Measurements from ENCODE around the gene CSF3R. TPM values are rescaled to one million over a fixed set of nuclear protein-coding genes. Genes with fewer than 3 reads are reported as not detected.
A peak's percentile ranks its signal among the peaks of the same experiment; 100 is the strongest.

The CSF3R gene
- total and polyA plus RNA-seq, 9 of the 15 experiments (the other 6 are each of a cell fraction or from before 2014, with no cell fraction given) = 0.21 to 0.86 (median 0.40) TPM; not detected in 1

- TF ChIP-seq RBM25 (IDR thresholded peaks at IDR 0.05; ENCODE audit: low read depth, low read length, severe bottlenecking) (peak; percentile 99), E2F8 (IDR thresholded peaks at IDR 0.05; ENCODE audit: low read depth, partially characterized antibody) (no peak), ZFP36 (IDR thresholded peaks at IDR 0.05; ENCODE audit: low read depth, low read length, partially characterized antibody) (peak; percentile 91), ZNF239 (CRISPR knock-in tag; IDR thresholded peaks at IDR 0.05) (no peak), SMARCA5 (IDR thresholded peaks at IDR 0.05) (peak; percentile 97), MBD1 (CRISPR knock-in tag; IDR thresholded peaks at IDR 0.05) (no peak)
Observed at GRCh38 chr1:36528361-36529349, 45.9 kb upstream of the CSF3R start (continued).

Measured in K562 (cell line).